HepG2 (cell line): ENCODE measurements around the gene IP6K1. TPM values are rescaled to one million over a fixed set of nuclear protein-coding genes. Genes with fewer than 3 reads are reported as not detected.
A peak's percentile ranks its signal among the peaks of the same experiment; 100 is the strongest.

Experiments
- AKNA ChIP-seq: sonication (generic); formaldehyde crosslinking; IDR thresholded peaks from 2 replicates; pipeline ENCODE4 v1.4.0; 2020; ENCODE audit warnings: missing genetic modification reagents, borderline replicate concordance
- HNRNPL ChIP-seq: fragments of 200-400 bp; formaldehyde crosslinking; IDR thresholded peaks from 2 replicates; pipeline ENCODE4 v1.6.1; 2017; ENCODE audit warnings: mild to moderate bottlenecking, low read depth, low read length
- LBX2 ChIP-seq: sonication (generic); formaldehyde crosslinking; IDR thresholded peaks from 2 replicates; pipeline ENCODE4 v1.5.0; 2020; ENCODE audit warnings: missing genetic modification reagents, mild to moderate bottlenecking, borderline replicate concordance
- NCOA2 ChIP-seq: sonication (generic); formaldehyde crosslinking; IDR thresholded peaks from 2 replicates; pipeline ENCODE4 v1.8.0; 2022; ENCODE audit warnings: inconsistent platforms
- PCBP1 ChIP-seq: fragments of 200-400 bp; formaldehyde crosslinking; IDR thresholded peaks from 2 replicates; pipeline ENCODE4 v1.6.1; 2017; ENCODE audit warnings: mild to moderate bottlenecking, low read depth, low read length, borderline replicate concordance
- TAF1 ChIP-seq: sonication (generic); formaldehyde crosslinking; IDR thresholded peaks from 2 replicates; pipeline ENCODE4 v1.4.0; 2020; ENCODE audit warnings: missing genetic modification reagents
- polyA plus RNA-seq, 8 experiments: library from polyadenylated mRNA; depleted of rRNA in 3 of 8; stranded (reverse) in 7 of 8; unstranded in 1 of 8; fragments of >200 nt; fragmentation: Illumina TruSeq in 4 of 8; extraction: Trizol in 4 of 8; gene quantifications; 2 replicates each; pipeline versions ENCODE4 v1.2.1 to v1.2.3, GENCODE V29; 2011 to 2016; ENCODE audit warnings: low read depth in 4 of 8, missing spikeins in 1 of 8, mixed read lengths in 1 of 8; ENCODE audit not compliant: insufficient read depth in 1 of 8
- total RNA-seq, 5 experiments: library from RNA; depleted of rRNA; stranded (reverse); fragments of >200 nt; fragmentation: Illumina TruSeq; extraction: Trizol; gene quantifications; 2 replicates each; pipeline ENCODE4 v1.2.3, GENCODE V29; 2016; ENCODE audit warnings: low read depth in 1 of 5

IP6K1 gene
- total and polyA plus RNA-seq, 2 of the 13 experiments (the other 11 are each of a cell fraction or from before 2014, with no cell fraction given), result 17.7 to 29.7 TPM

GRCh38 chr3:49799105-49799504, 12.8 kb upstream of the IP6K1 start (continued):
- TF ChIP-seq LBX2 (CRISPR knock-in tag) (no peak), AKNA (no peak), HNRNPL (0 out of 2 replicates have a peak, but pooled peaks have one; percentile 44), PCBP1 (no peak), TAF1 (CRISPR knock-in tag) (no peak), NCOA2 (CRISPR knock-in tag) (no peak)
- TF ChIP-seq, all 625 proteins: peak for 3
